GM23248 (cell line): ENCODE results near the gene RASSF5.

ENCODE experiments used
- EZH2 ChIP-seq: fragments of 200-600 bp; sonication (generic); IDR thresholded peaks from 2 replicates; pipeline ENCODE4 v1.6.1; 2018; ENCODE audit warnings: antibody characterized with exemption, mild to moderate bottlenecking; ENCODE audit not compliant: insufficient read depth, poor library complexity, severe bottlenecking
- EZH2phosphoT487 ChIP-seq: fragments of 200-600 bp; sonication (generic); IDR thresholded peaks from 2 replicates; pipeline ENCODE4 v1.6.1; 2018; ENCODE audit warnings: antibody characterized with exemption, moderate library complexity, mild to moderate bottlenecking, low read depth; ENCODE audit not compliant: insufficient read depth

- TF ChIP-seq EZH2 (no peak), EZH2phosphoT487 (no peak)
Observed at GRCh38 chr1:206555473-206555935, 48.2 kb downstream of the RASSF5 start.
